H1 (cell line): ENCODE results near the gene NEK2. TPM values are rescaled to one million over a fixed set of nuclear protein-coding genes. Genes with fewer than 3 reads are reported as not detected.

ENCODE experiments used
- ASH2L ChIP-seq: fragments of 200-600, 300-600 bp; sonication (generic); IDR thresholded peaks from one replicate; pipeline ENCODE4 v1.7.1; 2017; ENCODE audit warnings: low read length
- BACH1 ChIP-seq: IDR thresholded peaks from 2 replicates; pipeline ENCODE4 v1.6.1; 2012; ENCODE audit warnings: low read length, improper control_type of control experiment
- CHD2 ChIP-seq: IDR thresholded peaks from 2 replicates; pipeline ENCODE4 v1.6.1; 2012; ENCODE audit warnings: low read length, improper control_type of control experiment
- EZH2 ChIP-seq: fragments of 200-600 bp; sonication (generic); IDR thresholded peaks from 2 replicates; pipeline ENCODE4 v1.7.1; 2012; ENCODE audit warnings: low read depth, mild to moderate bottlenecking, moderate library complexity, low read length, inconsistent platforms; ENCODE audit not compliant: severe bottlenecking
- GABPA ChIP-seq: IDR thresholded peaks from 2 replicates; pipeline ENCODE4 v1.6.1; 2011; ENCODE audit warnings: mild to moderate bottlenecking, low read length, moderate library complexity, borderline replicate concordance; ENCODE audit not compliant: insufficient read depth
- TBP ChIP-seq: IDR thresholded peaks from 2 replicates; pipeline ENCODE4 v1.6.1; 2011; ENCODE audit warnings: low read depth, low read length, improper control_type of control experiment
- TEAD4 ChIP-seq: IDR thresholded peaks from 2 replicates; pipeline ENCODE4 v1.6.1; 2012; ENCODE audit warnings: low read depth, low read length, inconsistent platforms, mixed read lengths
- ZNF274 ChIP-seq: IDR thresholded peaks from 2 replicates; pipeline ENCODE4 v1.7.0; 2012; ENCODE audit warnings: low read length, borderline replicate concordance; ENCODE audit errors: extremely low read depth
- polyA plus RNA-seq, 7 experiments: library from polyadenylated mRNA; depleted of rRNA in 3 of 7; stranded (reverse) in 5 of 7; unstranded in 2 of 7; fragments of >200 nt in 5 of 7; fragments of 200-250 nt in 2 of 7; gene quantifications; 1 replicate in 5 of 7; 2 replicates in 1 of 7; 4 replicates in 1 of 7; pipeline versions ENCODE4 v1.2.1 to v1.2.3, GENCODE V29; 2011 to 2013; ENCODE audit warnings: missing spikeins in 2 of 7, mixed read lengths in 2 of 7
- total RNA-seq: library from RNA; stranded (reverse); fragmentation: NEBNext Ultra II Directional; extraction: Animal tissue kit (Norgen Biotek cat#: 25700); gene quantifications from 2 replicates; pipeline ENCODE4 v1.2.1, GENCODE V29; 2021
- TF ChIP-seq, protein P1 (sequence below): fragments of 300-600 bp; sonication (generic); IDR thresholded peaks from 2 replicates; pipeline ENCODE4 v1.7.1; 2012; ENCODE audit warnings: low read length, moderate library complexity, mild to moderate bottlenecking, inconsistent platforms; ENCODE audit not compliant: insufficient replicate concordance
- TF ChIP-seq, protein P2 (sequence below): IDR thresholded peaks from 2 replicates; pipeline ENCODE4 v1.6.1; 2012; ENCODE audit warnings: inconsistent platforms
- TF ChIP-seq, protein P3 (sequence below): IDR thresholded peaks from 2 replicates; pipeline ENCODE4 v1.6.1; 2012; ENCODE audit warnings: inconsistent platforms

Gene NEK2
- total and polyA plus RNA-seq, 2 of the 8 experiments (the other 6 are each of a cell fraction or from before 2014, with no cell fraction given) = 8.4 to 22.9 TPM

DNA sequence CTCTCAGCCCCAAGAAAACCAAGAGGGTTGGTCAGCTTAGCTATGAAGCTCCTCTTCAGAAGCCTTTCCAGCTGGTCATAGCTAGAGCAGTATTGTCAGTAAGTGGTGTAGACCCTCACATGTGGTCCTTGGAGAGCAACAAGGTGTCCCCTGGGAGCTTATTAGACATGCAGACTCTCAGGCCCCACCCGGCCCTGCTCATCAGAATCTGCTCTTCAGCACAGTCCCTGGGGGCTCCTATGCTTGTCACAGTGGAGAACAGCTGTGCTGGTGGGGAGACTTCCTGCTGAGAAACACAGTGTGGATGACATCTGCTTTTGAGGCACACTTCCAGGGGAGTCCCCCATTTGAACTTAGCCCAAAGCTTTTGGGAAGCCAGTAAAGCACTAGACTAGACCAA, 21.9 kb upstream of the NEK2 start (continued):
- TF ChIP-seq, protein P1, sequence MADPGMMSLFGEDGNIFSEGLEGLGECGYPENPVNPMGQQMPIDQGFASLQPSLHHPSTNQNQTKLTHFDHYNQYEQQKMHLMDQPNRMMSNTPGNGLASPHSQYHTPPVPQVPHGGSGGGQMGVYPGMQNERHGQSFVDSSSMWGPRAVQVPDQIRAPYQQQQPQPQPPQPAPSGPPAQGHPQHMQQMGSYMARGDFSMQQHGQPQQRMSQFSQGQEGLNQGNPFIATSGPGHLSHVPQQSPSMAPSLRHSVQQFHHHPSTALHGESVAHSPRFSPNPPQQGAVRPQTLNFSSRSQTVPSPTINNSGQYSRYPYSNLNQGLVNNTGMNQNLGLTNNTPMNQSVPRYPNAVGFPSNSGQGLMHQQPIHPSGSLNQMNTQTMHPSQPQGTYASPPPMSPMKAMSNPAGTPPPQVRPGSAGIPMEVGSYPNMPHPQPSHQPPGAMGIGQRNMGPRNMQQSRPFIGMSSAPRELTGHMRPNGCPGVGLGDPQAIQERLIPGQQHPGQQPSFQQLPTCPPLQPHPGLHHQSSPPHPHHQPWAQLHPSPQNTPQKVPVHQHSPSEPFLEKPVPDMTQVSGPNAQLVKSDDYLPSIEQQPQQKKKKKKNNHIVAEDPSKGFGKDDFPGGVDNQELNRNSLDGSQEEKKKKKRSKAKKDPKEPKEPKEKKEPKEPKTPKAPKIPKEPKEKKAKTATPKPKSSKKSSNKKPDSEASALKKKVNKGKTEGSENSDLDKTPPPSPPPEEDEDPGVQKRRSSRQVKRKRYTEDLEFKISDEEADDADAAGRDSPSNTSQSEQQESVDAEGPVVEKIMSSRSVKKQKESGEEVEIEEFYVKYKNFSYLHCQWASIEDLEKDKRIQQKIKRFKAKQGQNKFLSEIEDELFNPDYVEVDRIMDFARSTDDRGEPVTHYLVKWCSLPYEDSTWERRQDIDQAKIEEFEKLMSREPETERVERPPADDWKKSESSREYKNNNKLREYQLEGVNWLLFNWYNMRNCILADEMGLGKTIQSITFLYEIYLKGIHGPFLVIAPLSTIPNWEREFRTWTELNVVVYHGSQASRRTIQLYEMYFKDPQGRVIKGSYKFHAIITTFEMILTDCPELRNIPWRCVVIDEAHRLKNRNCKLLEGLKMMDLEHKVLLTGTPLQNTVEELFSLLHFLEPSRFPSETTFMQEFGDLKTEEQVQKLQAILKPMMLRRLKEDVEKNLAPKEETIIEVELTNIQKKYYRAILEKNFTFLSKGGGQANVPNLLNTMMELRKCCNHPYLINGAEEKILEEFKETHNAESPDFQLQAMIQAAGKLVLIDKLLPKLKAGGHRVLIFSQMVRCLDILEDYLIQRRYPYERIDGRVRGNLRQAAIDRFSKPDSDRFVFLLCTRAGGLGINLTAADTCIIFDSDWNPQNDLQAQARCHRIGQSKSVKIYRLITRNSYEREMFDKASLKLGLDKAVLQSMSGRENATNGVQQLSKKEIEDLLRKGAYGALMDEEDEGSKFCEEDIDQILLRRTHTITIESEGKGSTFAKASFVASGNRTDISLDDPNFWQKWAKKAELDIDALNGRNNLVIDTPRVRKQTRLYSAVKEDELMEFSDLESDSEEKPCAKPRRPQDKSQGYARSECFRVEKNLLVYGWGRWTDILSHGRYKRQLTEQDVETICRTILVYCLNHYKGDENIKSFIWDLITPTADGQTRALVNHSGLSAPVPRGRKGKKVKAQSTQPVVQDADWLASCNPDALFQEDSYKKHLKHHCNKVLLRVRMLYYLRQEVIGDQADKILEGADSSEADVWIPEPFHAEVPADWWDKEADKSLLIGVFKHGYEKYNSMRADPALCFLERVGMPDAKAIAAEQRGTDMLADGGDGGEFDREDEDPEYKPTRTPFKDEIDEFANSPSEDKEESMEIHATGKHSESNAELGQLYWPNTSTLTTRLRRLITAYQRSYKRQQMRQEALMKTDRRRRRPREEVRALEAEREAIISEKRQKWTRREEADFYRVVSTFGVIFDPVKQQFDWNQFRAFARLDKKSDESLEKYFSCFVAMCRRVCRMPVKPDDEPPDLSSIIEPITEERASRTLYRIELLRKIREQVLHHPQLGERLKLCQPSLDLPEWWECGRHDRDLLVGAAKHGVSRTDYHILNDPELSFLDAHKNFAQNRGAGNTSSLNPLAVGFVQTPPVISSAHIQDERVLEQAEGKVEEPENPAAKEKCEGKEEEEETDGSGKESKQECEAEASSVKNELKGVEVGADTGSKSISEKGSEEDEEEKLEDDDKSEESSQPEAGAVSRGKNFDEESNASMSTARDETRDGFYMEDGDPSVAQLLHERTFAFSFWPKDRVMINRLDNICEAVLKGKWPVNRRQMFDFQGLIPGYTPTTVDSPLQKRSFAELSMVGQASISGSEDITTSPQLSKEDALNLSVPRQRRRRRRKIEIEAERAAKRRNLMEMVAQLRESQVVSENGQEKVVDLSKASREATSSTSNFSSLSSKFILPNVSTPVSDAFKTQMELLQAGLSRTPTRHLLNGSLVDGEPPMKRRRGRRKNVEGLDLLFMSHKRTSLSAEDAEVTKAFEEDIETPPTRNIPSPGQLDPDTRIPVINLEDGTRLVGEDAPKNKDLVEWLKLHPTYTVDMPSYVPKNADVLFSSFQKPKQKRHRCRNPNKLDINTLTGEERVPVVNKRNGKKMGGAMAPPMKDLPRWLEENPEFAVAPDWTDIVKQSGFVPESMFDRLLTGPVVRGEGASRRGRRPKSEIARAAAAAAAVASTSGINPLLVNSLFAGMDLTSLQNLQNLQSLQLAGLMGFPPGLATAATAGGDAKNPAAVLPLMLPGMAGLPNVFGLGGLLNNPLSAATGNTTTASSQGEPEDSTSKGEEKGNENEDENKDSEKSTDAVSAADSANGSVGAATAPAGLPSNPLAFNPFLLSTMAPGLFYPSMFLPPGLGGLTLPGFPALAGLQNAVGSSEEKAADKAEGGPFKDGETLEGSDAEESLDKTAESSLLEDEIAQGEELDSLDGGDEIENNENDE = no peak
- no peak for TF ChIP-seq TEAD4
- no peak for TF ChIP-seq BACH1
- TF ChIP-seq EZH2 = no peak
- TF ChIP-seq ASH2L = no peak
- no peak for TF ChIP-seq ZNF274
- TF ChIP-seq CHD2 = no peak
- no peak for TF ChIP-seq TBP
- TF ChIP-seq, protein P2, sequence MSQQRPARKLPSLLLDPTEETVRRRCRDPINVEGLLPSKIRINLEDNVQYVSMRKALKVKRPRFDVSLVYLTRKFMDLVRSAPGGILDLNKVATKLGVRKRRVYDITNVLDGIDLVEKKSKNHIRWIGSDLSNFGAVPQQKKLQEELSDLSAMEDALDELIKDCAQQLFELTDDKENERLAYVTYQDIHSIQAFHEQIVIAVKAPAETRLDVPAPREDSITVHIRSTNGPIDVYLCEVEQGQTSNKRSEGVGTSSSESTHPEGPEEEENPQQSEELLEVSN = no peak
- TF ChIP-seq, protein P3, sequence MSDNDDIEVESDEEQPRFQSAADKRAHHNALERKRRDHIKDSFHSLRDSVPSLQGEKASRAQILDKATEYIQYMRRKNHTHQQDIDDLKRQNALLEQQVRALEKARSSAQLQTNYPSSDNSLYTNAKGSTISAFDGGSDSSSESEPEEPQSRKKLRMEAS = no peak
- TF ChIP-seq GABPA = no peak
